ENCODE results near the gene TUBB1.

GRCh38 chr20:59015812-59016711 is 3.2 kb upstream of the TUBB1 start:
- peak; percentile 22 for TF ChIP-seq CTCF (CRISPR knock-in tag; IDR thresholded peaks at IDR 0.05)
- TF ChIP-seq REL (CRISPR knock-in tag; conservative IDR thresholded peaks at IDR 0.05), result no peak
- TF ChIP-seq NFE2 (CRISPR knock-in tag; IDR thresholded peaks at IDR 0.05), result no peak
- TF ChIP-seq POLR2A (IDR thresholded peaks at IDR 0.05; ENCODE audit: insufficient read depth in 1 of 2, low read depth in 2 of 2, low read length in 2 of 2), result peak in 1 of 2 experiments; percentile 44; a peak in 2 of 4 replicates
- 0 out of 2 replicates have a peak, but pooled peaks have one; percentile 34 for TF ChIP-seq NR2C2 (CRISPR knock-in tag; IDR thresholded peaks at IDR 0.05; ENCODE audit: borderline replicate concordance)
- TF ChIP-seq CHCHD3 (CRISPR knock-in tag; IDR thresholded peaks at IDR 0.05), result no peak
- no peak; a peak in 1 of 4 replicates for TF ChIP-seq MAFK (conservative IDR thresholded peaks at IDR 0.05 in 1 of 2, IDR thresholded peaks at IDR 0.05 in 1 of 2; ENCODE audit: low read length in 2 of 2)
- TF ChIP-seq FOXP1 (IDR thresholded peaks at IDR 0.05), result no peak
- TF ChIP-seq FOXP1 (CRISPR knock-in tag; IDR thresholded peaks at IDR 0.05), result peak; percentile 93
